HS-27A (cell line): Measurements from ENCODE around the gene PIWIL4.
"Not testable (repeated sequence)": the region's sequence is repeated elsewhere in the genome, so short reads cannot be mapped to it uniquely, and the experiment has no call there.

Experiments used
- DNase-seq: peaks from one replicate; pipeline ENCODE4 v3.0.0-alpha.2; 2012; ENCODE audit warnings: low read depth, missing footprints

PIWIL4 gene

DNA sequence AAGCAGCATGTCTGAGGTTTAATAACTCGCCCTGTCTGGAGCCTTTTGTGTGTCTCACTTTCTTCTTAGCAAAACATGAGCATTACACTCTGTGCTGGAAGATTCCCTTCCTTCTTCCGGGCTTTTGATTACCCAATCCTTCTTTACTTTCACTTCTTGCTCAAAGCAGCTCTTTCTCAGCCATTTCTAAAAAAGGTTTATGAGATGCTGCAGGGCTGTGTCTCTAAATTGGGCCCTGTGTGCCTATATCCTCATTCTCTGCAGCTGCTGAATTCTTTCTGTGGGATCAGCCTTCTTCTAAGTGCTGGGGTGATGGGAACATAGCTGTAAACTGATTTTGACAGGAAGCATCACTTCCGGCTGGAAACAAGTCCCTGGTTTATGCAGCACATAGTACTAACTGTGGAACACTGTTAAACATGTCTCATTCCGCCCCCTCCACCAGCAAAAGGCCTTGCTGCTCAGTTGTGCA lies 71.8 kb downstream of the PIWIL4 start:
- DNase-seq, result no peak

GRCh38 chr11:94639901-94640721 lies 72.9 kb downstream of the PIWIL4 start:
- no peak for DNase-seq

GRCh38 chr11:94641167-94641761 lies 74.1 kb downstream of the PIWIL4 start:
- no peak for DNase-seq

DNA sequence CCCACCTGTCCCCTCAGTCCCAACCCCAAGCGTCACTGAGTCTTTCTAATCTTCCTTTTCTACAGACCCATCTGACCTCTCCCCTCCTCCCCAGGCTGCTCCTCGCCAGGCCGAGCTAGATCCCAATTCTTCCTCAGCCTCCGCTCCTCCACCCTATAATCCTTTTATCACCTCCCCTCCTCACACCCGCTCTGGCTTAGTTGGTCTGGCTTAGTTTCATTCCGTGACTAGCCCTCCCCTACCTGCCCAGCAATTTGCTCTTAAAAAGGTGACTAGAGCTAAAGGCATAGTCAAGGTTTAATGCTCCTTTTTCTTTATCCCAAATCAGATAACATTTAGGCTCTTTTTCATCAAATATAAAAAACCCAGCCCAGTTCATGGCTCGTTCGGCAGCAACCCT lies 76.0 kb downstream of the PIWIL4 start:
- not testable (repeated sequence) for DNase-seq

- no peak for DNase-seq
Measured at GRCh38 chr11:94647926-94648325, 80.8 kb downstream of the PIWIL4 start.

- no peak for DNase-seq
Measured at GRCh38 chr11:94648789-94649188, 81.6 kb downstream of the PIWIL4 start.

GRCh38 chr11:94649254-94649653 lies 82.1 kb downstream of the PIWIL4 start:
- no peak for DNase-seq

DNA sequence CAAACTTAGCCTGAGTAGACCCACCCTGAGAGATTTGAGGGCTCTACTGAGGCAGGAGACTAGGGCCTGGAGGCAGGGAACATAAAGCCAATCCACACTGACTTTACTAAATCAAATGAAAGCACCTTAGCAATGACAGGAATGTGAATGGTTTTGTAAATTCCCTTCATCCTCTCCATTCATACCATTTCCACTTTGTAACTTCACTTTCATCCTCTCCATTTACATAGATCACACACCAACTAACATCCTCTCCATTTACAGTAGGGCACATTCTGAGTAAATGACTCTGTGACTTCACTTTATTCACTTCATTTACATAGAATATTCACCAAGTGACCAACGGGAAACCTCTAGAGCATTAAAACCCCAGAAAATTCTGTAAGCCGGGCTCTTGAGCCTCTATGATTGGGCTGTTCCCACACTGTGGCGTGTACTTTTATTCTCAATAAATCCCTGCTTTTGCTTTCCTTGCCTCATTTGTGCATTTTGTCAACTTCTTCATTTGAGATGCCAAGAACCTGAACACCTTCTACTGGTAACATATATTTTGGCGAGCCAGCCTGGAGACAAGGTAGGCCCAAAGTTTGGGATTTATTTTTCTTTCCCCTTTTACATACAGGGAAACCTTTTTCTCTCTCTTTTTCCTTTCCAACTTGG lies 82.9 kb downstream of the PIWIL4 start:
- no peak for DNase-seq

GRCh38 chr11:94650756-94651155 lies 83.6 kb downstream of the PIWIL4 start:
- no peak for DNase-seq

DNA sequence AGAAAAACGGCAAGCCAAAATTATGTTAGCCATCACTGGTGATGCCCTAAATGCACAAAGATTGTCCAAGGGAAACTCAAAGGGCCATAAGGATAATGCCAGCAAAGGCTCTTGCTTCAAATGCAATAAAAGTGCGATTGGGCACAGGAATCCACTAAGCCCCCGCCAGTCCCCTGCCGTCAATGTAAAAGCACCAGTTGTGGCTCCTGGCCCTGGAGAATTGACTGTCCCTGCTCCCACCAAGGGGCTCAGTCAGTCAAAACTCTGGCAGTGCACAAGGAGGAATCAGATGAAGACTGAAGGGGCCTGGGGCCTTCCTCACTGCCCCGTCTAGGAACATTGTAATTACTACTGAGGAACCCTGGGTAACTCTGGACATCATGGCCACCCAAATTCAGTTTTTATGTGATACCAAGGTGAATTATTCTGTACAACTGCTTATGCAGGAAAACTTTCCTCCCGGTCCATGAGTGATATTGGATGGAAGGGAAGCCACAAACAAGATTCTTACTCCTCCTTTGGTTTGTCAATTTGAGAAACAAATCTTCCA lies 85.6 kb downstream of the PIWIL4 start:
- no peak for DNase-seq

DNA sequence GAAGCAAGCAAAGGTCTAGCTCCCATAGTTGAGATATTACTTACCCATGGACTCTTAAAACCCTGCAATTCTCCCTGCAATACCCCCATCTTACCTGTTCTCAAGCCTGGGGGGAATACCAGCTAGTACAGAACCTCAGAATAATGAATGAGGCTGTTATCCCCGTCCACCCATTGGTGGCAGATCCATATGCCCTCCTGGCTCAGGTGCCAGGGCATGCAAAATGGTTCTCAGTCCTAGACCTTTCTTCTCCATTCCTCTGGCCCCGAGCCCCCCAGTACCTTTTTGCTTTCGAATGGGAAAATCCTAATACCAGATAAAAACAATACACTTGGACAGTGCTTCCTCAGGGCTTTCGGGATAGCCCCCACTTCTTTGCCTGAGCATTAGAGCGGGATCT lies 86.4 kb downstream of the PIWIL4 start:
- no peak for DNase-seq

- DNase-seq, result no peak
Measured at GRCh38 chr11:94654201-94654600, 87.0 kb downstream of the PIWIL4 start.

GRCh38 chr11:94655291-94655690 lies 88.1 kb downstream of the PIWIL4 start:
- no peak for DNase-seq

GRCh38 chr11:94655956-94656355 lies 88.8 kb downstream of the PIWIL4 start:
- no peak for DNase-seq

DNA sequence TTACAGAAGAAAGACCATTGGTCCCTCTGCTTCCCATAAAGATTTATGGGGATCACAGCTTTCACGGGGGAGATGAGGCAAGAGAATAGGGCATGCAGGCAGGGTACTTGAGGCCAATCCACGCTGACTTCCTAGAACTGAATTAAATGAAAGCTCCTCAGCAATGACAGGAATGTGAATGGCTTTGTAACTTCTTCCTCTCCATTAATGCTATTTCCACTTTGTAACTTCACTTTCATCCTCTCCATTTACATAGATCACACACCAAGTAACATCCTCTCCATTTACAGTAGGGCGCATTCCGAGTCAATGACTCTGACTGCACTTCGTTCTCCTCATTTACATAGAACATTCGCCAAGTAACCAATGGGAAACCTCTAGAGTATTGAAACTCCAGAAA lies 89.8 kb downstream of the PIWIL4 start:
- DNase-seq, result no peak

DNA sequence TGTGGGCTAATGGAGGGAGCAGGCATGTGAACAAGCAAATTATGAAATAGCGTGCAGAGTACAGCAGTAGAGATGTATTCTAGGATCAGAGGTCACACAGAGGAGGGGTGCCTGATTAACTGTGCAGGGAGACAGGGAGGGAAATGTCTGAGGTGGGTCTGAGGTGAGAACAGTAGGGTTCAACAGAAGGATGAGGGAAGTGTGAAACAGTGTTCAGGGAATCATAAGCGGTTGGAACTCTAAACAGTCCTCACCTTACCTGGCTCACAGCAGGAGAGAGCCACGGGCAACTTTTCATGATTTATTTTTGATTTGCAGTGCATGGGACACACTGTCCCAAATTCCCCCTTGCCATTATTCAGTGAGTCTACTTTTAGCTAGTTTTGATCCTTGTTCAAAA lies 90.5 kb downstream of the PIWIL4 start:
- no peak for DNase-seq

DNA sequence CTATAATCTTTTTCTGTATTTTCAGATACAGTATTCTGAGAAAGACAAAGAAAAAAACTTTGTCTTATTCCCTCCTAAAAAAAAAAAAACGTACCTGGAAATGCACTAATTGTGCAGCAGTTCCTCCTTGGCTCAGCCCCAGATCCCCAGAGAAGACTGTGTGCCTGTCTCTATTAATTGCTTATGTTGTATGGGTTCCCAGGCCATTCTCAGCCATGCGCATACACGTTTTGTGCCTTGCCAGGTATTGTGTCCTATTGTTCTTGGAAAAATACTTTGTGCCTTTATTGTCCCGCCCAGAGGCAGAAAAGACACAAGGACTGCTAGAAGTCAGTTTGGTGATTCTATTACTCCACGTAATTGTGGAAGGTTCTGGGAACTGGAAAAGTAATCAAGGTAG lies 91.2 kb downstream of the PIWIL4 start:
- DNase-seq, result no peak

DNA sequence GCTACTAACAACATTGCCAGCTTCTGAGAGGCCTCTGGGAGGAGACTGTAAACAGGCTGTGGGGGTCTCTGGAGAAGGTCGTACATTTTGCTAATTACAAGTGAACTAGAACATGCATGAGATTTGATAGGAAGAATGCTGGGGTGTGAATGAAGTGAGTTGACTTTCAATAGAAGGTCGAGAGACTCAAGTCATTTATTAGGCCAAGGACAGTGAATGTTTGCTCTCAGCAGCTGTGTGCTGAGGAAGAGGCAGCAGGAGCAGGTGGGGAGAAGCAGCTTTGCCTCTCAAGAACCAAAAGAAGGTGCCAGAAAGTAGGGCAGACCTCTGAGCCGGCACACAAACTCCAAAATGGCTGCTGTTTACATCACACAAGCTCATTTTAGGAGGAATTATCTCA lies 91.7 kb downstream of the PIWIL4 start:
- DNase-seq, result no peak

DNA sequence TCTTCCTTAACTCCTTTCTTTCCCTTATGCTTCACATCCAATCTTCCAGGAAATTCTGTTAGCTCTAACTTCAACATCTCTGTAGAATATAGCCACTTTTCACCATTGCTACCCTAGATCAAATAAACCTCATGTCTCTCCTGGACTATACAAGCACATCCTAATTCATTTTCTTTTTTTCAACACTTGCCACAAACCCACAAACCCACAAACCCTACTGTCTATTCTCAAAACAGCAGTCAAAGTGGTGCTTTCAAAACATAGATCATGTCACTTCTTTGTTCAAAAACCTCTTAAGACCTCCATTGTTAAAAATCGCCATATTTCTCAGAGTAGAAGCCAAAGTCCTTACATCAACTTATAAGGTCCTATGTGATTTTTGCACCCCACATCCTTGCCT lies 94.3 kb downstream of the PIWIL4 start:
- no peak for DNase-seq

DNA sequence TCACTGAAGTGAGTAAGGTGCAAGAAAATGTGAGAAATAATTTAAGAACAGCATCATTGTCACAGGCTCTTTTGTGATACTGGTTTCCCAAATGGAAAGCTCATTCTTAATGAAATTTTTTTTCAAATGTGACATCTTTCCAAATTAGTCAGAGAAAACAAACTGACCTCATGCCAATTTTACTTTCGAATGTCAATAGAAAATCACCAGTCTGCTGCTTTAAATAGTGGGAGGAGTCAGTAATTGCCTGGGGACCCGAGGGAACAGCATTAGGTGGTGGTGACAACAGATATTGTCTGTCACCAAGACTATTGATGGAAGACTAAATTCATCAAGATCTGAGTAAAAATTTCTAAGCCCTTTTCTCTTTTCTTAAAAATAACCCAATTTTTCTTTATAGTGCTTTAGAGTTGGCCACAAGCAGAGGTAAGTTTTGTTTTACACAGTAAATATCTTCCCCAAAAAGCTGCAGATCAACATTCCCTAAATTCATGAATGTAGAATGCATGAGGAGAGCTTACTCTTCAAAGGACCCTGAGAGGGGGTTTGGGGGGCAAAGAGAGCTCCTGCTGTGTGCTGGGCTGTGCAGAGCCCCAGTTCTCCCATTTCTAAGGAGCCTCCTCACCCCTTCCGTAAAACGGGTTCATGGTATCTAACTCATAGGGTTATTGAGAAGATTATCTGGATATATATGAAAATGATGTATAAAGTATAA lies 95.1 kb downstream of the PIWIL4 start:
- DNase-seq, result no peak

DNA sequence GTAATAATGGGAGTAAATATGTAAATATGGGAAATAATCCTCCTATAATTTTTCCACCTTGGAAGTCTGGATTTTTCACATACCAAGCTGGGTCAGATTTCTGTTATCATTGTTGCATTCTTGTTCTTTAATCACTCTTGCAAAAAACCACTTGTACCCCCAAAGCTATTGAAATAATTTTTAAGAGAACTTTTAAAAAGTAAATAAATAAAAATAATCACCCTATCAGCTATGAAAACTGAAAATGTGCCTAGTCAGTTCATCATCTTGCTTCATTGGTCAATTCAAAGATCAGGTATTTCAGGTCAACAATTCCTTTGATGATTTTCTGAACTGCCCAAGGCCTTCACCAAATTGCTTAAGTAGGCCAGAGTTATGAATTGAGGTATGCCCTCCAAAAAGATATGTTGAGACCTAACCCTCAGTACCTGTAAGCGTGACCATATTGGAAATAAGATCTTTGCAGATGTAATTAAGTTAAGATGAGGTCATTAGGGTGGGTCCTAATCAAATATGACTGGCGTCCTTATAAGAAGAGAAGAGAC lies 95.8 kb downstream of the PIWIL4 start:
- DNase-seq, result no peak

DNA sequence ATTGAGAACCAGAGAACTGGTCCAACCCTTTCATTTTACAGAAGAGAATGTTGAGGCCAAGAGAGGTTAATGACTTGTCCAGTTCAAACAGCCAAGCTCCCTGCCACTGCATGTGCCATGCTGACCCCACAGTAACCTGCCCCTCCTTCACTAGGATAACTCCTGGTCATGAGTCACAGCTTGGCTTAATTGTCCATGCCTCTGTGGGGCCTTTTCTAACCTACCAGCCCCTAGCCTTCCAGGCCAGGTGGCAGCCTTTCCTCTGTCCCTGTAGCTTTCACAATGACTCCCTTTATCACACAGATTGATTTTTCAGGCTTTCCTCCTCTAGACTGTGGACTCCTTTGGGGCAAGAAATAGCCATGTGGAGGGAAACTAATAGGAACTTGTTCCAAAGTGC lies 97.2 kb downstream of the PIWIL4 start:
- no peak for DNase-seq
